ENCODE data around the gene DNAJC4.

DNAJC4 gene

GRCh38 chr11:64206457-64207255 lies 23.7 kb upstream of the DNAJC4 start, which contains the start of gene FERMT3:
Gene FERMT3 (plus strand): TSS chr11:64206721. CDS start chr11:64207365, 644 bp downstream.
- H3K79me2 ChIP-seq (ENCODE audit: low read length): peaks cover 19% of the 10 kb centered on the region
- H3F3A ChIP-seq (ENCODE audit: insufficient read depth, low read length): no peaks in the 10 kb centered on the region; the same call in 1 of the 2 replicates
- peaks cover 10% of the 10 kb centered on the region for H3K4me1 ChIP-seq (ENCODE audit: low read length)
- H4K20me1 ChIP-seq (ENCODE audit: insufficient read depth, low read length): no peaks in the 10 kb centered on the region
- H3K9me3 ChIP-seq (replicated peaks; ENCODE audit: insufficient read depth, low read length): no peaks in the 10 kb centered on the region
- H2AFZ ChIP-seq (ENCODE audit: low read length): peak within 1 kb of the TSS; percentile 37; the same call in 1 of the 2 replicates
- no peaks in the 10 kb centered on the region for H3K27me3 ChIP-seq (replicated peaks; ENCODE audit: insufficient read depth, low read length)
- H3K4me2 ChIP-seq (ENCODE audit: low read depth, low read length): peak within 1 kb of the TSS; percentile 74
- TF ChIP-seq EZH2phosphoT487 (IDR thresholded peaks at IDR 0.05; ENCODE audit: low read length) (no peak), EZH2 (optimal IDR thresholded peaks at IDR 0.05; ENCODE audit: low read depth, low read length) (no peak)
- TF ChIP-seq, protein P1, sequence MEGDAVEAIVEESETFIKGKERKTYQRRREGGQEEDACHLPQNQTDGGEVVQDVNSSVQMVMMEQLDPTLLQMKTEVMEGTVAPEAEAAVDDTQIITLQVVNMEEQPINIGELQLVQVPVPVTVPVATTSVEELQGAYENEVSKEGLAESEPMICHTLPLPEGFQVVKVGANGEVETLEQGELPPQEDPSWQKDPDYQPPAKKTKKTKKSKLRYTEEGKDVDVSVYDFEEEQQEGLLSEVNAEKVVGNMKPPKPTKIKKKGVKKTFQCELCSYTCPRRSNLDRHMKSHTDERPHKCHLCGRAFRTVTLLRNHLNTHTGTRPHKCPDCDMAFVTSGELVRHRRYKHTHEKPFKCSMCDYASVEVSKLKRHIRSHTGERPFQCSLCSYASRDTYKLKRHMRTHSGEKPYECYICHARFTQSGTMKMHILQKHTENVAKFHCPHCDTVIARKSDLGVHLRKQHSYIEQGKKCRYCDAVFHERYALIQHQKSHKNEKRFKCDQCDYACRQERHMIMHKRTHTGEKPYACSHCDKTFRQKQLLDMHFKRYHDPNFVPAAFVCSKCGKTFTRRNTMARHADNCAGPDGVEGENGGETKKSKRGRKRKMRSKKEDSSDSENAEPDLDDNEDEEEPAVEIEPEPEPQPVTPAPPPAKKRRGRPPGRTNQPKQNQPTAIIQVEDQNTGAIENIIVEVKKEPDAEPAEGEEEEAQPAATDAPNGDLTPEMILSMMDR (IDR thresholded peaks at IDR 0.05; ENCODE audit: low read length): no peak
- peak within 1 kb of the TSS; percentile 67 for H3K9ac ChIP-seq (ENCODE audit: low read length)
- DNase-seq: peak; percentile 46
- H3K9me2 ChIP-seq (replicated peaks; ENCODE audit: insufficient read depth, low read length): no peaks in the 10 kb centered on the region
- H3K4me3 ChIP-seq (ENCODE audit: low read length): peak within 1 kb of the TSS; percentile 70
- peaks cover 8% of the 10 kb centered on the region; the same call in 1 of the 2 replicates for H3K36me3 ChIP-seq (replicated peaks; ENCODE audit: insufficient read depth, low read length)
- H3K27ac ChIP-seq (ENCODE audit: low read length): peak within 1 kb of the TSS; percentile 56; the same call in 1 of the 2 replicates

DNA sequence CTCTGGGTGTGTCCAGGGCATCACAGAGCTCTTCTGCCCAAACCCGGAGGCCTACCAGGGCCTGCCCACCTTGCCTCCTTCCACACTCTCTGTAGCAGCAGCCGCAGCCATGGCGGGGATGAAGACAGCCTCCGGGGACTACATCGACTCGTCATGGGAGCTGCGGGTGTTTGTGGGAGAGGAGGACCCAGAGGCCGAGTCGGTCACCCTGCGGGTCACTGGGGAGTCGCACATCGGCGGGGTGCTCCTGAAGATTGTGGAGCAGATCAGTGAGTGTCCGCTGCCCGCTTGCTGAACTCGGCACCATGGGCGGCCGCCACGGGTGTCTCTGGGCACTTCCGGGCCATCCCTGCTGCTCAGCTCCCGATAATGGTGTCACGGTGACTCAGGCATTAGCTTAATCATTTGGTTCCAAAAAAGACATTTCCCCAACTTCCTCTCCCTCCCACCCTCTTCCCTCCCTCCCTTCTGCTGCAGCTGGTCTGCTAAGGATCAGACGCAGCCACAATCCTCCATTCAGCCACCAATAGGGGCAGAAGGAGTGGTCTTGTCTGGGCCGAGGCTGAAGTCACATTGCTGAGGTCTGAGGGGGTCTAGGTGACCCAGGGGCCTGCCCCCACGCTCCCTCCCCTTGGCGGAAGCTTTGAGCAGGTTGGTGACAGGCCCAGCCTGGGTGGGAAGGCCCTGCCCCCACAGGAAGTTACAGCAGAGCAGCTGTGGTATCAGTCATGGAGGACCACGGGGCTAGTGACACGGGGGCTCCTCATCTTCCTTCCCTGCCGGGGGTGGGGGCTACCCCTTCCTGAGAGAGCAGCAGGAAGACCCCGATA lies 22.9 kb upstream of the DNAJC4 start:
- Histone ChIP-seq H3K27me3 (replicated peaks; ENCODE audit: insufficient read depth, low read length) (no peaks in the 10 kb centered on the region), H3K79me2 (ENCODE audit: low read length) (peaks cover 14% of the 10 kb centered on the region), H3K36me3 (replicated peaks; ENCODE audit: insufficient read depth, low read length) (peaks cover 6% of the 10 kb centered on the region; the same call in 1 of the 2 replicates), H3K9me2 (replicated peaks; ENCODE audit: insufficient read depth, low read length) (no peaks in the 10 kb centered on the region), H3K27ac (ENCODE audit: low read length) (peak overlapping the region; percentile 56; the same call in 1 of the 2 replicates), H2AFZ (ENCODE audit: low read length) (peak overlapping the region; percentile 37; the same call in 1 of the 2 replicates), H3F3A (ENCODE audit: insufficient read depth, low read length) (no peaks in the 10 kb centered on the region; the same call in 1 of the 2 replicates), H3K4me2 (ENCODE audit: low read depth, low read length) (peak overlapping the region; percentile 74), H3K4me3 (ENCODE audit: low read length) (peak overlapping the region; percentile 70), H4K20me1 (ENCODE audit: insufficient read depth, low read length) (no peaks in the 10 kb centered on the region), H3K9me3 (replicated peaks; ENCODE audit: insufficient read depth, low read length) (no peaks in the 10 kb centered on the region), H3K4me1 (ENCODE audit: low read length) (peaks cover 10% of the 10 kb centered on the region), H3K9ac (ENCODE audit: low read length) (peak overlapping the region; percentile 67; the same call in 1 of the 2 replicates)
- DNase-seq: no peak
- TF ChIP-seq EZH2 (optimal IDR thresholded peaks at IDR 0.05; ENCODE audit: low read depth, low read length) (no peak), EZH2phosphoT487 (IDR thresholded peaks at IDR 0.05; ENCODE audit: low read length) (no peak)

GRCh38 chr11:64208086-64208795 lies 22.1 kb upstream of the DNAJC4 start:
- Histone ChIP-seq H3K9me3 (replicated peaks; ENCODE audit: insufficient read depth, low read length) (no peaks in the 10 kb centered on the region), H3K79me2 (ENCODE audit: low read length) (peaks cover 8% of the 10 kb centered on the region), H3K9me2 (replicated peaks; ENCODE audit: insufficient read depth, low read length) (no peaks in the 10 kb centered on the region), H3K27me3 (replicated peaks; ENCODE audit: insufficient read depth, low read length) (no peaks in the 10 kb centered on the region), H3F3A (ENCODE audit: insufficient read depth, low read length) (no peaks in the 10 kb centered on the region; the same call in 1 of the 2 replicates), H3K4me1 (ENCODE audit: low read length) (peaks cover 10% of the 10 kb centered on the region), H3K4me3 (ENCODE audit: low read length) (peak overlapping the region; percentile 70), H4K20me1 (ENCODE audit: insufficient read depth, low read length) (no peaks in the 10 kb centered on the region), H2AFZ (ENCODE audit: low read length) (0 out of 2 replicates have a peak overlapping the region, but pooled peaks have one; percentile 37), H3K4me2 (ENCODE audit: low read depth, low read length) (peak overlapping the region; percentile 74; the same call in 1 of the 2 replicates), H3K9ac (ENCODE audit: low read length) (peak overlapping the region; percentile 67; the same call in 1 of the 2 replicates), H3K27ac (ENCODE audit: low read length) (peak overlapping the region; percentile 56; the same call in 1 of the 2 replicates), H3K36me3 (replicated peaks; ENCODE audit: insufficient read depth, low read length) (no peaks in the 10 kb centered on the region)
- TF ChIP-seq, protein P1 (IDR thresholded peaks at IDR 0.05; ENCODE audit: low read length): no peak
- TF ChIP-seq EZH2phosphoT487 (IDR thresholded peaks at IDR 0.05; ENCODE audit: low read length) (no peak), EZH2 (optimal IDR thresholded peaks at IDR 0.05; ENCODE audit: low read depth, low read length) (no peak)
- no peak for DNase-seq
